SIG-M5 (cell line): ENCODE results near the gene ITGB2.

ENCODE experiments used
- DNase-seq: peaks from one replicate; lab custom pipeline; 2025; lab: John Stamatoyannopoulos, UW

ITGB2 gene

GRCh38 chr21:44955141-44955797, 34.6 kb upstream of the ITGB2 start:
- DNase-seq, result no peak

- no peak for DNase-seq
Measured at GRCh38 chr21:44954281-44954771, 33.6 kb upstream of the ITGB2 start.

- no peak for DNase-seq
Measured at GRCh38 chr21:44953628-44954021, 32.9 kb upstream of the ITGB2 start.

- no peak for DNase-seq
Measured at GRCh38 chr21:44952929-44953627, 32.4 kb upstream of the ITGB2 start.

GRCh38 chr21:44952116-44952928, 31.6 kb upstream of the ITGB2 start:
- no peak for DNase-seq

- no peak for DNase-seq
Measured at GRCh38 chr21:44951186-44951915, 30.7 kb upstream of the ITGB2 start.

- DNase-seq, result no peak
Measured at GRCh38 chr21:44950351-44950750, 29.7 kb upstream of the ITGB2 start.

GRCh38 chr21:44949779-44950198, 29.1 kb upstream of the ITGB2 start:
- DNase-seq, result no peak

- no peak for DNase-seq
Measured at GRCh38 chr21:44949161-44949778, 28.6 kb upstream of the ITGB2 start.

- DNase-seq, result no peak
Measured at GRCh38 chr21:44948426-44949120, 27.9 kb upstream of the ITGB2 start.

GRCh38 chr21:44947930-44948331, 27.2 kb upstream of the ITGB2 start:
- DNase-seq, result no peak

GRCh38 chr21:44947111-44947929, 26.6 kb upstream of the ITGB2 start:
- DNase-seq, result no peak

- no peak for DNase-seq
Measured at GRCh38 chr21:44946254-44947041, 25.7 kb upstream of the ITGB2 start.

- no peak for DNase-seq
Measured at GRCh38 chr21:44944596-44944995, 23.9 kb upstream of the ITGB2 start.

GRCh38 chr21:44943686-44944550, 23.2 kb upstream of the ITGB2 start:
- no peak for DNase-seq

- DNase-seq, result no peak
Measured at GRCh38 chr21:44943005-44943685, 22.4 kb upstream of the ITGB2 start.

- DNase-seq, result no peak
Measured at GRCh38 chr21:44942566-44942965, 21.9 kb upstream of the ITGB2 start.

GRCh38 chr21:44941567-44941966, 20.9 kb upstream of the ITGB2 start:
- DNase-seq, result no peak
